Subcutaneous adipose tissue (tissue), 4 donors: Measurements from ENCODE around the gene CWC27. TPM values are rescaled to one million over a fixed set of nuclear protein-coding genes. Genes with fewer than 3 reads are reported as not detected.

Source experiments
- total RNA-seq, 4 donors: library from RNA; depleted of rRNA; stranded (reverse); fragments of >200 nt; gene quantifications; one replicate each; pipeline ENCODE4 v1.1.0, GENCODE V29; 2016
- TF ChIP-seq, protein P1 (sequence below): fragments of 450-650 bp; IDR thresholded peaks from one replicate; pipeline ENCODE4 v1.5.1; 2016; ENCODE audit warnings: low read depth, mild to moderate bottlenecking, control low read depth, antibody characterized with exemption, moderate library complexity

Gene CWC27
- total RNA-seq, 4 donors from 2014 or later = 9.0 to 17.8 (median 15.2) TPM

GRCh38 chr5:64838376-64838775, 69.6 kb downstream of the CWC27 start:
- TF ChIP-seq, protein P1, sequence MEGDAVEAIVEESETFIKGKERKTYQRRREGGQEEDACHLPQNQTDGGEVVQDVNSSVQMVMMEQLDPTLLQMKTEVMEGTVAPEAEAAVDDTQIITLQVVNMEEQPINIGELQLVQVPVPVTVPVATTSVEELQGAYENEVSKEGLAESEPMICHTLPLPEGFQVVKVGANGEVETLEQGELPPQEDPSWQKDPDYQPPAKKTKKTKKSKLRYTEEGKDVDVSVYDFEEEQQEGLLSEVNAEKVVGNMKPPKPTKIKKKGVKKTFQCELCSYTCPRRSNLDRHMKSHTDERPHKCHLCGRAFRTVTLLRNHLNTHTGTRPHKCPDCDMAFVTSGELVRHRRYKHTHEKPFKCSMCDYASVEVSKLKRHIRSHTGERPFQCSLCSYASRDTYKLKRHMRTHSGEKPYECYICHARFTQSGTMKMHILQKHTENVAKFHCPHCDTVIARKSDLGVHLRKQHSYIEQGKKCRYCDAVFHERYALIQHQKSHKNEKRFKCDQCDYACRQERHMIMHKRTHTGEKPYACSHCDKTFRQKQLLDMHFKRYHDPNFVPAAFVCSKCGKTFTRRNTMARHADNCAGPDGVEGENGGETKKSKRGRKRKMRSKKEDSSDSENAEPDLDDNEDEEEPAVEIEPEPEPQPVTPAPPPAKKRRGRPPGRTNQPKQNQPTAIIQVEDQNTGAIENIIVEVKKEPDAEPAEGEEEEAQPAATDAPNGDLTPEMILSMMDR = no peak

DNA sequence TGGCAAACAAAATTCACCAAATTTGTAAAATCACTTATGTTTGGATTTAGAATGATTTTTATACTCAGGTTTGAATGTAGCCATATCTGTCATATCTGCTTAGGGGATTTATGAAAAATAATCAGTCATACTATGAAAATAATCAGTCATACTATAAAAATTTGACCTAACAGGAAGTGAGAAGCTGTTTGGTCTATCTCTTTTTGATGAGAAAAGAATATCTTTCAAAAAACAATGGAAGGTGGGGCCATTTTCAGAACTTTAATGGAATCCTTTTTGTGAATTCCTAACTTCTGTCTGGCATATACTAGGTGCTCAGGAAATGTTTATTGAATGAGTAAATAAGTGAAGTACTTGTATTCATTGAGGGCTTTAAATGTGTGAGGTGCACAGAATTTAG, 70.1 kb downstream of the CWC27 start:
- TF ChIP-seq, protein P1 = no peak

GRCh38 chr5:64839936-64840335, 71.2 kb downstream of the CWC27 start:
- TF ChIP-seq, protein P1 = no peak

DNA sequence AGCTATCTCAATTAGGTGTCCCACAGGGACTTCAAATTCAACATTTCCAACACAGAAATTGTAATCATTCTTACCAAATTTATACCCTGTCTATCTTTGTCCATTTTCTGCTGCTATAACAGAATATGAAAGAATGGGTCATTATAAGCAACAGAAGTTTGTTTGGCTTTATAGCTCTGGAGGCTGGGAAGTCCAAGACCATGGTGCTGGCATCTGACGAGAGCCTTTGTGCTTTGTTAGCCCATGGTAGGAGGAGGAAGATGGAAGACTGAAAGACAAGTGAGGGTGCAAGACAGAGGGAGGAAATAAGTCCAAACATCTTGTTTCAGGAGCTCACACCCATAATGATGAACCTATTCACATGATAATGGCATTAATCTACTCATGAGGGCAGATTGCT, 72.2 kb downstream of the CWC27 start:
- TF ChIP-seq, protein P1 = no peak

DNA sequence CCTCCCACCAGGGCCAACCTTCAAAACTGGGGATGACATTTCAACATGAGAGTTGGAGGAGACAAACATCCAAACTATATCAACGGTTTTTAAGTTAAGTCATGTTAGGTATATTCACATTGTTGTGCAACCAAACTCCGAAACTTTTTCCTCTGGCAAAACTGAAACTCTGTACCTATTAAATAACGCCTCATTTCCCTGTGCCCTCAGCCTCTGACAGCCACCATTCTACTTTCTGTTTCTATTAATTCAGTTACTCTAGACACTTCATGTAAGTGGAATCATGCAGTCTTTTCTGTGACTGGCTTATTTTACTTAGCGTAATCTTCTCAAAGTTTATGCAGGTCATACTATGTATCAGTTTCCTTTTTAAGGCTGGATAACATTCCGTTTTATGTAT, 85.0 kb downstream of the CWC27 start:
- TF ChIP-seq, protein P1 = no peak

- TF ChIP-seq, protein P1 = no peak
These were observed 86.1 kb downstream of the CWC27 start for GRCh38 chr5:64854855-64855254.

- TF ChIP-seq, protein P1 = no peak
These were observed 91.2 kb downstream of the CWC27 start for GRCh38 chr5:64859881-64860280.
